OCI-LY7 (cell line): Measurements from ENCODE around the gene SEMA3E. TPM values are rescaled to one million over a fixed set of nuclear protein-coding genes. Genes with fewer than 3 reads are reported as not detected.

Experiments
- BruUV-seq: library from RNA; stranded (reverse); fragments of 400-500 nt; replicated peaks from 2 replicates; lab custom pipeline; 2021; lab: Mats Ljungman, UMichigan
- CTCF ChIA-PET: fragments of 300-600 bp; sonication (Branson Sonifier 250); formaldehyde crosslinking; loops from one replicate; lab custom pipeline; 2022; ENCODE audit warnings: antibody characterized with exemption; ENCODE audit not compliant: unreplicated experiment; lab: Charles Lee
- POLR2A ChIA-PET: fragments of 300-600 bp; sonication (Branson Sonifier 250); formaldehyde crosslinking; loops from one replicate; lab custom pipeline; 2022; ENCODE audit warnings: antibody characterized with exemption; lab: Charles Lee
- DNase-seq: peaks from one replicate; pipeline ENCODE4 v3.0.0-alpha.2; 2015; ENCODE audit warnings: low spot score
- H2AFZ ChIP-seq: fragments of 200-600 bp; sonication (generic), shearing (Covaris generic); 2 replicates; pipeline ENCODE4 v1.6.1; 2014; ENCODE audit warnings: mild to moderate bottlenecking, antibody characterized with exemption, low read length, moderate library complexity
- H3K27ac ChIP-seq: fragments of 200-600 bp; sonication (generic); 2 replicates; pipeline ENCODE4 v1.5.1; 2014; ENCODE audit warnings: mixed run types, low read depth, mild to moderate bottlenecking, moderate library complexity, low read length, inconsistent platforms; ENCODE audit not compliant: poor library complexity, severe bottlenecking
- H3K36me3 ChIP-seq: fragments of 200-600 bp; sonication (generic); 2 replicates; pipeline ENCODE4 v1.6.1; 2014; ENCODE audit warnings: mild to moderate bottlenecking, antibody characterized with exemption, low read length, moderate library complexity, mixed read lengths; ENCODE audit not compliant: insufficient read depth
- H3K4me1 ChIP-seq: fragments of 200-600 bp; sonication (generic); 2 replicates; pipeline ENCODE4 v1.5.1; 2014; ENCODE audit warnings: mild to moderate bottlenecking, low read length; ENCODE audit not compliant: insufficient read depth, poor library complexity, severe bottlenecking
- H3K4me2 ChIP-seq: fragments of 200-600 bp; sonication (generic); 2 replicates; pipeline ENCODE4 v1.6.1; 2014; ENCODE audit warnings: mild to moderate bottlenecking, low read length
- H3K4me3 ChIP-seq: fragments of 200-600 bp; sonication (generic); 2 replicates; pipeline ENCODE4 v1.5.1; 2014; ENCODE audit warnings: mild to moderate bottlenecking, low read depth, low read length; ENCODE audit not compliant: poor library complexity, severe bottlenecking
- H3K79me2 ChIP-seq: fragments of 200-600 bp; sonication (generic); 2 replicates; pipeline ENCODE4 v1.6.1; 2016; ENCODE audit warnings: low read depth, mild to moderate bottlenecking, low read length, moderate library complexity, mixed read lengths; ENCODE audit not compliant: insufficient read depth
- H3K9me2 ChIP-seq: fragments of 200-600 bp; sonication (generic); 2 replicates; pipeline ENCODE4 v1.6.1; 2016; ENCODE audit warnings: mild to moderate bottlenecking, low read length, mixed read lengths; ENCODE audit not compliant: insufficient read depth
- H3K9me3 ChIP-seq: fragments of 200-600 bp; sonication (generic); 2 replicates; pipeline ENCODE4 v1.6.1; 2014; ENCODE audit warnings: mild to moderate bottlenecking, mixed run types, low read length, mixed read lengths
- H4K20me1 ChIP-seq: fragments of 200-600 bp; sonication (generic); 2 replicates; pipeline ENCODE4 v1.6.1; 2014; ENCODE audit warnings: mild to moderate bottlenecking, antibody characterized with exemption, low read length, moderate library complexity, mixed read lengths; ENCODE audit not compliant: insufficient read depth
- CTCF ChIP-seq: fragments of 200-600 bp; sonication (generic); conservative IDR thresholded peaks from 2 replicates; pipeline ENCODE4 v1.5.1; 2014; ENCODE audit warnings: mild to moderate bottlenecking, antibody characterized with exemption, low read length, moderate library complexity, mixed read lengths
- EZH2phosphoT487 ChIP-seq: fragments of 200-600 bp; sonication (generic); IDR thresholded peaks from 2 replicates; pipeline ENCODE4 v1.6.1; 2018; ENCODE audit warnings: low read depth, borderline replicate concordance, mild to moderate bottlenecking, mixed run types, antibody characterized with exemption, low read length, moderate library complexity, mixed read lengths
- intact Hi-C: fragments of 100-400 bp; cut with micrococcal nuclease; formaldehyde crosslinking; loops from one replicate; pipeline ENCODE4 v1.10.0; 2022; ENCODE audit not compliant: unreplicated experiment
- total RNA-seq, 2 experiments: library from RNA; depleted of rRNA in 1 of 2; stranded (reverse); fragments of >200 nt in 1 of 2; shearing (Covaris generic) in 1 of 2; gene quantifications; 2 replicates each; pipeline ENCODE4 v1.2.3, GENCODE V29; 2014 to 2022

Gene SEMA3E
- total RNA-seq, 2 experiments from 2014 or later: 0.06 TPM; not detected in 1

DNA sequence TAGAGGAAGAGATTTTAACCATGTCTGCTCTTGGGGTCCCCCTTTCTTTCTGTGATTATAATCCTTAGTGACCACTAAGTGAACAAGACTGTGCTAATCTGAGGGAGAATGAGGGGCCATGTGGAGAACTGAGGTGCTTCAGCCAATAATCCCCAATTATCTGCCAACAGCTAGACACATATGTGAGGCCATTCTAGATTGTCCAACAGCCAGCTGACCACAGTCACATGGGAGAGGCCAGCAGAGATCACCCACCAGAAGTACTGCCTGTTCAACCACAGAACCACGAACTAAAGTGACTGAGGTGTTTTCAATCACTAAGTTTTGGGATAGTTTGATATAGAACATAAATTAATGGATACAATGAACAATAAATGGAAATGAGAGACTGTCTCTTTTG is 74.3 kb downstream of the SEMA3E start:
- H4K20me1 ChIP-seq: no peaks in the 10 kb centered on the region
- no TSS peak for BruUV-seq
- no peak overlapping the region for H3K27ac ChIP-seq
- no peaks in the 10 kb centered on the region for H3K9me3 ChIP-seq
- intact Hi-C loops: no loop called here
- no peaks in the 10 kb centered on the region for H3K36me3 ChIP-seq
- ChIA-PET POLR2A (interaction anchor here (0.7 kb wide), 1 partner anchor 1324 kb away, joined by 3 read pairs; no protein-coding TSS in a partner anchor), CTCF (no interaction called here)
- no peak overlapping the region for H2AFZ ChIP-seq
- H3K4me1 ChIP-seq: no peaks in the 10 kb centered on the region
- no peak for TF ChIP-seq CTCF
- H3K79me2 ChIP-seq: no peaks in the 10 kb centered on the region
- no peak for DNase-seq
- no peak overlapping the region for H3K4me2 ChIP-seq
- H3K9me2 ChIP-seq: no peaks in the 10 kb centered on the region
- no peak overlapping the region for H3K4me3 ChIP-seq

DNA sequence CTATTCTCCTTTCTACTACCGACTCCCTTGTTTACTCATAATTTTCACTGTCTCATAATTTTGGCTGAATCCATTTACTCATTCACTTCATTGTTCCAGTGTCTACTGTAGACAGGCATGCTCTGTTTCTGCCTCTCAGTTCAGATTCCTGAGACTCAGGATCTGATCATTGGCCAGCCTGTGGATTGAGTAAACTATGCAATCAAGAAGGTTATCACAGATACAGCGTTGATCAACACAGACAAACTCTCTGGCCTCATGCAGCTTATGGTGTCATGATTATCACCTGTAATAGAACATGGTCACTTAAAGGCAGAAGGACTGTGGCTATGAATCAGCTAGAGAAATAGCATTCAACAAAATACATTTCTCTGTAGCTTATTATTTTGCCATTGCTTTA is 86.0 kb downstream of the SEMA3E start:
- Histone ChIP-seq H3K9me3 (no peaks in the 10 kb centered on the region), H4K20me1 (no peaks in the 10 kb centered on the region), H3K4me2 (no peak overlapping the region), H3K9me2 (no peaks in the 10 kb centered on the region), H3K79me2 (no peaks in the 10 kb centered on the region), H3K4me1 (no peaks in the 10 kb centered on the region), H3K4me3 (no peak overlapping the region), H3K36me3 (no peaks in the 10 kb centered on the region), H2AFZ (no peak overlapping the region), H3K27ac (no peak overlapping the region)
- no TSS peak for BruUV-seq
- intact Hi-C loops: no loop called here
- ChIA-PET CTCF (no interaction called here), POLR2A (interaction anchor here (0.7 to 1.2 kb wide), 2 partner anchors 13 to 26 kb away, joined by 3 read pairs; no protein-coding TSS in a partner anchor)
- no peak for DNase-seq
- no peak for TF ChIP-seq CTCF
- TF ChIP-seq EZH2phosphoT487: no peak

GRCh38 chr7:83562289-83562688 is 86.7 kb downstream of the SEMA3E start:
- H3K27ac ChIP-seq: no peak overlapping the region
- H3K4me1 ChIP-seq: no peaks in the 10 kb centered on the region
- BruUV-seq: no TSS peak
- intact Hi-C loops: no loop called here
- no peaks in the 10 kb centered on the region for H4K20me1 ChIP-seq
- no peak overlapping the region for H3K4me2 ChIP-seq
- no peak overlapping the region for H2AFZ ChIP-seq
- H3K79me2 ChIP-seq: no peaks in the 10 kb centered on the region
- TF ChIP-seq EZH2phosphoT487 (no peak), CTCF (no peak)
- no peak for DNase-seq
- CTCF ChIA-PET: no interaction called here
- H3K9me2 ChIP-seq: no peaks in the 10 kb centered on the region
- H3K9me3 ChIP-seq: no peaks in the 10 kb centered on the region
- POLR2A ChIA-PET: no interaction called here
- no peaks in the 10 kb centered on the region for H3K36me3 ChIP-seq
- no peak overlapping the region for H3K4me3 ChIP-seq
